Measurements from ENCODE around the gene KRTAP3-1.
"Not testable (repeated sequence)": the region's sequence is repeated elsewhere in the genome, so short reads cannot be mapped to it uniquely, and the experiment has no call there.

KRTAP3-1 gene

DNA sequence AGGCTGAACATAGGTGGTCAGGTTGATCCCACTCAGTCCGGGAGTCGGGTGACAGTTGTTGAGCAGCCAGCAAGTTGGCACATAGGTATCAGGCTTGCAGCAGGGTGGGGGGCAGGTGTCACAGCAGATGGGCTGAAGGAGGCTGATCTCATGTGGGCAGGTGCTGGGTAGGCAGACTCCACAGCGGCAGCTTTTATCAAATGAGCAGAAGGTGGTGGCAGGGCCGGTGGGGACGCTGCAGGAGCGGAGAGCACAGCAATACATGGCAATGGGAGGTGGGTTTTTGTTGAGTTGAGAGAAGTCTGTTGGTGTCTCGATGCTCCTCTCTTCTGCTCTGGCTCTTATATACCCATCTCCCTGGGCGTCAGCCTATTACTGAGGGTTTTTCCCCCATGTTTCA is at the start of gene KRTAP3-1:
TSS of gene KRTAP3-1 (minus strand) at position 318 of the 400 bp plus-strand sequence. CDS start at position 264, 54 bp downstream.
- no peak for DNase-seq

DNA sequence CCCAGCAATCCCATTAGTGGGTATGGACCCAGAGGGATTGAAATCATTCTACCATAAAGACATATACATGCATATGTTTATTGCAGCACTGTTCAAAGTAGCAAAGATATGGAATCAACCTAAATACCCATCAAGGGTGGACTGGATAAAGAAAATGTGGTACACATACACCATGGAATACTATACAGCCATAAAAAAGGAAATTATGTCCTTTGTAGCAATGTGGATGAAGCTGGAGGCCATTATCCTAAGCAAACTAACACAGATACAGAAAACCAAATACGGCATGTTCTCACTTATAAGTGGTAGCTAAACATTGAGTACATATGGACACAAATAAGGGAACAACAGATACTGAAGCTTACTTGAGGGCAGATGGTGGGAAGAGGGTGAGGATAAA is 48.6 kb upstream of the KRTAP3-1 start:
- no peak for DNase-seq

DNA sequence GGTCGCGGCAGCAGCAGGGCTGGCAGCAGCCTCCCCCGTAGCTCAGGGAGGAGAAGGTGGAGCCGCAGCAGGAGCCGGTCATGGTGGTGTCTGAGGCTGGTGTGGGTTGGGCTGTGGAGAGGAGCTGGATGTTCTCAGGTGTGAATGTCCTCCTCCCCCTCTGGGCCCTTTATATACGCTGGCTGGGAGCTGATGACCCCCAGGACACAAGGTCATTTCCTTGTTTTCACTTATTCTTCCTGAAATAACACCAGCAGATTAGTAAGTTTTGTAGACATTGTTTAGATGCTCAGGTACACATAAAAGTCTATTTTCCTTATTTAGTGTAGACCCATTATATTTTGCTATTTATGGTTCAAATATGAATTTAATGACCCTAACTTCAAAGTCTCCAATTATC is 46.2 kb upstream of the KRTAP3-1 start, which contains the start of gene KRTAP2-2:
TSS of gene KRTAP2-2 (minus strand) at position 101 of the 400 bp plus-strand sequence. CDS start at position 82, 19 bp downstream.
- DNase-seq, result not testable (repeated sequence)

DNA sequence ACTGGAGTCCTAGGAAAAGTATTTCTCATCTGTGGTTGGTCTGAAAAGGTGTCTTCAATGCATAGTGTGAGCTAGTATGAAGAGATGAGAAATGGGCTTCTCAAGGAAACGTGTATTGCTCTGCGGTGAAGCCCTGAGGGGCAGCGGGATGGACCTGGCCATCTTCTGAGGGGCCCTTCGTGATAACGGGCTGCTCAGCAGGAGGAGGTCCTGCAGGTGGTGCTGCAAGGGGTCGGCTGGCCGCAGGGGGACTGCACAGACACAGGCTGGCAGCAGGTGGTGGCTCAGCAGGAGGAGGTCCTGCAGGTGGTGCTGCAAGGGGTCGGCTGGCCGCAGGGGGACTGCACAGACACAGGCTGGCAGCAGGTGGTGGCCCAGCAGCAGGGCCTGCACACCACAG is 45.6 kb upstream of the KRTAP3-1 start:
- not testable (repeated sequence) for DNase-seq

DNA sequence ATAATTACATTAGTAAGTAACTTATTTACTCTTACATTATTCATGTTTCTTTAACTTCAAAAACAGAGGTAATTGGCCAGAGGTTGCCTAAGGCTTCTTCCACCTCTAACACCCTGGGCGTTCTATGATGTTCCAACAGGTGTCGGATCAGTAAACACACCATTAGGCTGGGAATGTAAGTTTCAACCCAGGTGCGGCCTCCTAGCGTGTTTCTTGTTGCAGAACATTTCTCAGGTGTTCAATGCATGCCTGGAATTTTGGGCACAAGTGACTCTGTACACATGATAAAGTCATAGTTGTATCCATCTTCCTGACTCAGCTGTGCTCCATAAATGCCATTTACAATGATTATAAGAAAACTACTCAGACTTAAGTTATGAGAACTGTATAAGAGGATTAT is 45.1 kb upstream of the KRTAP3-1 start:
- no peak for DNase-seq

DNA sequence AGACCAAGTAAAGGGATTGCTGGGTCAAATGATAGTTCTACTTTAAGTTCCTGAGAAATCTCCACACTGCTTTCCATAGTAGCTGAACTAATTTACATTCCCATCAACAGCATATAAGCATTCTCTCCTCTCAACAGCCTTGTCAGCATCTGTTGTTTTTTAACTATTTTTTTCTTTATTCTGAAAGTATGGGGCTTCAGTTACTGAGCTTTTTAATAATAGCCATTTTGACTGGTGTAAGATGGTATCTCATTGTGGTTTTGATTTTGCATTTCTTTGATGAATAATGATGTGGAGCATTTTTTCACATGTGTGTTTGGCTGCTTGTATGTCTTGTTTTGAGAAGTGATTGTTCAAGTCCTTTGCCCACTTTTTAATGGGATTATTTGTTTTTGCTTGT is 43.6 kb upstream of the KRTAP3-1 start:
- no peak for DNase-seq

DNA sequence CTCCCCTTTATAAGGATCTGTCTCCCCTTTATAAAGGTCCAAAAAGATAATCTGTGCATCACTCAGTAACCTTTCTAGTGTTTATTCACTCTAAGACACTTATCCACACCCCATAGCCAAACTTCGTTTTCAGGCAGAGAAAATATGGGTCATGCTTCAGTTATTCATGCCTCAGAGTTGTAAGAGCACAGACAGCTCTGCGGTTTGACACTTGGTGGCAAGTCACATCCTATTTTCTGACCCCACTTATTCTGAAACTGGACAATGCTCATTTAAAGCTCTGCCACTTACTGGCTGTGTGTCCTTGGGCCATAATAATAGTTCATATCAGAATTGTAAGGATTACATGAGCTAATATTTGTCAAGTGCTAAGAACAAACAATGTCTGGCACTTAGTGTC is 40.2 kb upstream of the KRTAP3-1 start:
- DNase-seq, result no peak

DNA sequence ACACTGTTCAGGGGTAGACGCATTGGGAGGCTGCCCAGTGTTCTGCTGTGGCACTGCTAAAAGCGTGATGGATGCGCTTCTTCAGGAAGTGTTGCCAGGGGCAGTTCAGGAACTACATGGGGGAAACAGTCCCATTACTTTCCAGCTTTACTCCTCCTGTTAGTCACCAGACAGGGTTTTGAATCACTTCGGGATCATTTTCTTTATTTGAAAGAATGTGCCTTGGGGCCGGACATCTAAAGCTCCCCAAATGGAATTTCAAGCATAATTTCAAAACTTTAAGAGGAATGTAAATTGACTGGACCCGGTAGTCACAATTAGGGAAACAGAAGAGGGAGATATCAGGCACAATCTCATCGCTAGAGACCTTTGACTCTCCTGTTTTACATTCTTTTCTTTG is 39.5 kb upstream of the KRTAP3-1 start:
- no peak for DNase-seq

DNA sequence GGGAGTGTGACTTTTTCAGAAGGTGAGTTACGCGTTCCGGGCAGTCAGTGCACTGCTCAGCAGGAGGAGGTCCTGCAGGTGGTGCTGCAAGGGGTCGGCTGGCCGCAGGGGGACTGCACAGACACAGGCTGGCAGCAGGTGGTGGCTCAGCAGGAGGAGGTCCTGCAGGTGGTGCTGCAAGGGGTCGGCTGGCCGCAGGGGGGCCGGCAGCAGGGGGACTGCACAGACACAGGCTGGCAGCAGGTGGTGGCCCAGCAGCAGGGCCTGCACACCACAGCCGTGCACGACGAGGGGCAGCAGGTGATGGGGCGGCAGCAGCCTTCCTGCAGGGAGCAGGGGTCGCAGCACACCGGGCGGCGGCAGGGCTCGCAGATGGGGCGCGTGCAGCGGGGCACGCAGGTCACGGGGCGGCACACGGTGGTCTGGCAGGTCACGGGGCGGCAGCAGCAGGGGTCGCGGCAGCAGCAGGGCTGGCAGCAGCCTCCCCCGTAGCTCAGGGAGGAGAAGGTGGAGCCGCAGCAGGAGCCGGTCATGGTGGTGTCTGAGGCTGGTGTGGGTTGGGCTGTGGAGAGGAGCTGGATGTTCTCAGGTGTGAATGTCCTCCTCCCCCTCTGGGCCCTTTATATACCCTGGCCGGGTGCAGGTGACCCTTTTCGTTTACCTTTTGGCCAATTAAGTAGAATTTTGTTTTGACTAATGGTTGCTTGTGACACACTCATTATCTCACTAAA is 38.0 kb upstream of the KRTAP3-1 start, which contains the start of gene KRTAP2-1:
TSS of gene KRTAP2-1 (minus strand) at position 582 of the 731 bp plus-strand sequence. CDS start at position 533, 49 bp downstream.
- DNase-seq, result not testable (repeated sequence)

DNA sequence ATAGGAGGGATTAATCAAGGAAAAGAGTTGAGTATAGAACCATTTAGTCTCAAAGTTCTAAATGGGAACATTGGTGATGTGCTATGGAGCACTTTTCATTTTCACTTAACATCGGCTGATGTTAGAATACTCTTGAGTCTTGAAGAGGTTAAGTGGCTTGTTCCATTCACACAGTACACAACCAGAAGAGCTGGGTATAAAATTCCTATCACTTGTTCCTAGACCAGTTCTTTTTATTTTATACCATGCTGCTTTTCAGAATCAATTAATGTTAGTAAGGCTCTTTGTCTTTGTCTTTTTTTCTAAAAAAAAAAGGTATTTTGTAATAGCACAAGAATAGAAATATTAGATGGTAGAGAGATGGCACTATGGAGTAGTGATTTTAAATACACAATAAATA is 34.0 kb upstream of the KRTAP3-1 start:
- no peak for DNase-seq

DNA sequence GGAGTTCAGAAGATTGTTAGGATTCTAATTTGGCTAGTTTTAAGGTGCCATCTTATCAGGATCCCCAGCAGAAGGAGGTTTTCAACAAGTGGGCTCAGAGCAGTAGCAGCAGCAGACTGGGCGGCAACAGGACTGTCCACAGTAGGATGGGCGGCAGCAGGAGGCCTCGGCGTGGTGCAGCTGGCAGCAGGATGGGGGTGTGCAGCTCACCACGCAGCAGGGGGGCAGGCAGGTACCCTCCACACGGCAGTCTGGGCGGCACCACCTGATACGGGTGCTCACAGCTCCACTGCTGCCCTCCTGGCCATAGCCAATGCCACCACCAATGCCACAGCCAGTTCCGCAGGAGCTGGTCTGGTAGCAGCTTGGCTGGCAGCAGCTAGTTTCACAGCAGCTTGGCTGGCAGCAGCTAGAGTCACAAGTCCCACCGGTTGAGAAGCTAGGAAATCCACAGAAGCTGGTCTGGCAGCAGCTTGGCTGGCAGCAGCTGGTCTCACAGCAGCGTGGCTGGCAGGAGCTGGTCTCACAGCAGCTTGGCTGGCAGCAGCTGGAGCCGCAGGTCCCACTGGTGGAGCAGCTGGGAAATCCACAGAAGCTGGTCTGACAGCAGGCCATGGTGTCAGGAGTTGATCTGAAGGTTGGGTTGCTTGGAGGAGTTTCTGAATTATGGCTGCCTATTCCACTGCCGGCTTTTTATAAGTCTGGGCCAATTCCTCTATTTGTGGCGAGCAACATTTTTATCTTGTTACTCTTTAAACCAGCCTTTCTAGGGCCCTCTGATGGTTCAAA is 32.0 kb upstream of the KRTAP3-1 start, which contains the start of gene KRTAP1-1:
TSS of gene KRTAP1-1 (minus strand) at position 668 of the 789 bp plus-strand sequence. CDS start at position 615, 53 bp downstream.
- DNase-seq, result not testable (repeated sequence)

DNA sequence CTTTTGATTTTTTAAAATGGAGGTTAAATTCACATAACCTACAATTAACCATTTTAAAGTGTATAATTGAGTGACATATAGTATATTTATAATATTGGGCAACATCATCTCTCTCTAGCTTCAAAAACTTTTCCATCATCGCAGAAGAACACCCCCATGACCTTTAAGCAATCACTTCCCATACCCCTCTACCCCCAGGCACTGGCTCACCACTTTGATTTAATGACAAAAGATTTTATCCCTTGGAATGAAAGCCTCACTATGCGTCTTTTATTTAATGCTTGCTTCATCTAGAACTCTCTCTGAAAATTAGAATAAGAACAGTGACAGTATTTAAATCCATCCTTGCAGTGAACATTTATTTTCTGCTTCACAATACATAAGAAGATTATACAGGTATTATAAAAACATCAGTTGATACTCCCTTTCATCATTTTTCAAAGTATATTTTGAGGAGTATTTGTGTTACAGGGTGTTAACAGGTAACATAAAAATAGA is 29.0 kb upstream of the KRTAP3-1 start:
- DNase-seq, result no peak

DNA sequence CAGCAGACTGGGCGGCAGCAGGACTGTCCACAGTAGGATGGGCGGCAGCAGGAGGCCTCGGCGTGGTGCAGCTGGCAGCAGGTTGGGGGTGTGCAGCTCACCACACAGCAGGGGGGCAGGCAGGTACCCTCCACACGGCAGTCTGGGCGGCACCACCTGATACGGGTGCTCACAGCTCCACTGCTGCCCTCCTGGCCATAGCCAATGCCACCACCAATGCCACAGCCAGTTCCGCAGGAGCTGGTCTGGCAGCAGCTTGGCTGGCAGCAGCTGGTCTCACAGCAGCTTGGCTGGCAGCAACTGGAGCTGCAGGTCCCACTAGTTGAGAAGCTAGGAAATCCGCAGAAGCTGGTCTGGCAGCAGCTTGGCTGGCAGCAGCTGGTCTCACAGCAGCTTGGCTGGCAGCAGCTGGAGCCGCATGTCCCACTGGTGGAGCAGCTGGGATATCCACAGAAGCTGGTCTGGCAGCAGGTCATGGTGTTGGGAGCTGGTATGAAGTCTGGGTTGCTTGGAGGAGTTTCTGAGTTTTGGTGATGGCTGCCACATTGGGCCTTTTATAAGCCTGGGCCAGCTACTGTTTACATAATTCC is 25.5 kb upstream of the KRTAP3-1 start, which contains the start of gene KRTAP1-3:
TSS of gene KRTAP1-3 (minus strand) at position 529 of the 590 bp plus-strand sequence. CDS start at position 476, 53 bp downstream.
- DNase-seq, result not testable (repeated sequence)

DNA sequence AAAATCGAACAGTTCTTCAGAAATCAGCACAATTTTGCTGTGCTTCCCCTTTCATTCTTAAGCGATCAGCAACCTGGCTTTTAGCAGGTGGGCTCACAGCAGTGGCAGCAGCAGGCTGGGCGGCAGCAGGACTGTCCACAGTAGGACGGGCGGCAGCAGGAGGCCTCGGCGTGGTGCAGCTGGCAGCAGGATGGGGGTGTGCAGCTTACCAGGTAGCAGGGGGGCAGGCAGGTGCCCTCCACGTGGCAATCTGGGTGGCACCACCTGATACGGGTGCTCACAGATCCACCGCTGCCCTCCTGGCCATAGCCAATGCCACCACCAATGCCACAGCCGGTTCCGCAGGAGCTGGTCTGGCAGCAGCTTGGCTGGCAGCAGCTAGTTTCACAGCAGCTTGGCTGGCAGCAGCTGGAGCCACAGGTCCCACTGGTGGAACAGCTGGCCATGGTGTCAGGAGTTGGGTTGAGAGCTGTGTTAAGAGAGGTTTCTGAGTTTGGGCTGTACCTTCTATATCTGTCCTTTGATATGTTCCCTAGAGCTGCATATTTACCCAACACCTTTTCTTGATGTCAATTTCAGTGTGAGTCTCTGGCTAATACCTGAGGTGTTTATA is 20.8 kb upstream of the KRTAP3-1 start, which contains the start of gene KRTAP1-4:
TSS of gene KRTAP1-4 (minus strand) at position 563 of the 613 bp plus-strand sequence. CDS start at position 446, 117 bp downstream.
- no peak for DNase-seq

DNA sequence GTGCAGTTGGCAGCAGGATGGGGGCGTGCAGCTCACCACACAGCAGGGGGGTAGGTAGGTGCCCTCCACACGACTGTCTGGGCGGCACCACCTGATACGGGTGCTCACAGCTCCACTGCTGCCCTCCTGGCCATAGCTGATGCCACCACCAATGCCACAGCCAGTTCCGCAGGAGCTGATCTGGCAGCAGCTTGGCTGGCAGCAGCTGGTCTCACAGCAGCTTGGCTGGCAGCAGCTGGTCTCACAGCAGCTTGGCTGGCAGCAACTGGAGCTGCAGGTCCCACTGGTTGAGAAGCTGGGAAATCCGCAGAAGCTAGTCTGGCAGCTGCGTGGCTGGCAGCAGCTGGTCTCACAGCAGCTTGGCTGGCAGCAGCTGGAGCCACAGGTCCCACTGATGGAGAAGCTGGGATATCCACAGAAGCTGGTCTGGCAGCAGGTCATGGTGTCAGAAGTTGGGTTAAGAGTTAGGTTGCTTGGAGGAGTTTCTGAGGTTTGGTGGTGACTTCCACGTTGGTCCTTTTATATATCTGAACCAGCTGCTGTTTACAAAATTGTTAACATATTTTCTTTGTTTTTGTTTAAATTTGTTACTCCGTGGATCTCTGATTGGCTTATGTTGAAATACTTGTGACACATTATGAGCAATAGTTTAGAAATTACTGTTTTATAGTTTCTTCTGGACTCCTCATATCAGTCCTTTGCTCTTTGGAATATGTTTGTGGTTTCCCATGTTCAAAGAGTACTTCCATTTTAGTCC is 18.0 kb upstream of the KRTAP3-1 start, which contains the start of gene KRTAP1-5:
TSS of gene KRTAP1-5 (minus strand) at position 494 of the 757 bp plus-strand sequence. CDS start at position 441, 53 bp downstream.
- no peak for DNase-seq

DNA sequence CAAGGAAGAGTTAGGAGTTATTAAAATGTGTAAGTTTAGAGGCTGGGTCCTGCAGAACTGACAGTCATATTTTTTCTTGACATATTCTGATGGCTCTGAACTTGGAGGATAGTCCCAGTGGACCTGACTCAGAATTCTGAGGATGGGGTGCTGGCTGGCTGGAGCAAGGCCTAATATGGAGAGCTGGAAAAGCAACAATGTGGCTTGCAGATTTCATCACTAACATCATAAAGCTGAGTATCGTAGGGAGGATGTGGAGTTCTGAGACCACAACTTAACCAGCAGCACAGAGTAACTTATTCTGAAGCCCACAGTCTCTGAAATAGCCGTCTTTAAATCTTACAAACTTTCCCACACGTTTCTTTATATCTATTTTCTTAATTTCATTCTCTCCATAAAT is 15.8 kb upstream of the KRTAP3-1 start:
- no peak for DNase-seq

DNA sequence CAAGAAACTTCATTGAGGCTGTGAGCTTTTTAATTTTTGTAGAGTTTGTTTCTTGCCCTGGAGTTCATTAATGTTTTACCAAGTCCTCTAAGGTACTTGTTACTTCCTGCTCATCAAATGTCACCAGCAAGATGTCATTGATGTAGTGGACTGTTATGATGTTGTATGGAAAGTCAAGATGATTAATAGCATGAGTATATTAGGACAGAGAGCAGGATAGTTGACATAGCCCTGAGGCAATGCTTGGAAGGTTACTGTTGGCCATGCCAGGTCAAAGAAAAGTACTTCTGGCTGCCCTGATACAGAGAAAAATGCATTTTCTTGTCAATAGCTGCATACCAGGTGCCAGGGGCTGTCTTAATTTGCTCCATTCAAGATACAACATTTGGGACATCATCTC is 11.4 kb upstream of the KRTAP3-1 start:
- no peak for DNase-seq

DNA sequence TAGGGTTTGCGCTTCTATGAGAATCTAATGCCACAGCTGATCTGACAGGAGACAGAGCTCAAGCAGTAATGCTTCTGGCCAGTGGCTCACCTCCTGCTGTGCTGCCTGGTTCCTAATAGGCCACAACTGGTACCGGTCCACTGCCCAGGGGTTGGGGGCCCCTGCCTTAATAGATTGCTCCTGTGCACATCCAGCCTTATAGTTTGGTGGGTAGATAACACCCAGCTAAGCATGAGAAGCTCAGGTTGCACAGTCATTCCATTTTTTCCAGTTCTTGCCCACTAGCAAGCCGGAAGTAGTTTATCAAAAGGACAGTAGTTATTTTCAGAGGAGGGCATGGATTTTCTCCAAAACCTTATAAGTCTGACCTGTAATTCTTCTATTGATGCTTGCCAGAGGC is 10.5 kb upstream of the KRTAP3-1 start:
- DNase-seq, result no peak

DNA sequence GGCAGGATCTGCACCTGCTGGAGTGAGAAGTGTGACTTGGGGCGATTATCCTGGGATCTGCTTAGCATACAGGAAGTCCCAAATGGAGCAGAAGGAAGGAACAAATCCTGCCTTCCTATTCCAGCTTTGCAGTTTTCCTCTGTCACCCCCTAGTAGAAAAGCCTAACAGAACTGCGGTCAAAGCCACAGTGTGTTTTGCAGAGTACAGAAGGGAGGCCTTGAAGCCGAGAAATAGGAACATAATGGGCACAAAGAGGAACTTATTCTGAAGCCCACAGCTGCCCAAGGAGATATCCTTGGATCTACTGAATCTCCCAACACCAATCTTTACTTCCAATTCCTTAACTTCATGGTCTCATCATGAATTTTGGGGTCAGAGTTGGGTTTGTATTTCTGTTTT is 9.6 kb upstream of the KRTAP3-1 start:
- no peak for DNase-seq

DNA sequence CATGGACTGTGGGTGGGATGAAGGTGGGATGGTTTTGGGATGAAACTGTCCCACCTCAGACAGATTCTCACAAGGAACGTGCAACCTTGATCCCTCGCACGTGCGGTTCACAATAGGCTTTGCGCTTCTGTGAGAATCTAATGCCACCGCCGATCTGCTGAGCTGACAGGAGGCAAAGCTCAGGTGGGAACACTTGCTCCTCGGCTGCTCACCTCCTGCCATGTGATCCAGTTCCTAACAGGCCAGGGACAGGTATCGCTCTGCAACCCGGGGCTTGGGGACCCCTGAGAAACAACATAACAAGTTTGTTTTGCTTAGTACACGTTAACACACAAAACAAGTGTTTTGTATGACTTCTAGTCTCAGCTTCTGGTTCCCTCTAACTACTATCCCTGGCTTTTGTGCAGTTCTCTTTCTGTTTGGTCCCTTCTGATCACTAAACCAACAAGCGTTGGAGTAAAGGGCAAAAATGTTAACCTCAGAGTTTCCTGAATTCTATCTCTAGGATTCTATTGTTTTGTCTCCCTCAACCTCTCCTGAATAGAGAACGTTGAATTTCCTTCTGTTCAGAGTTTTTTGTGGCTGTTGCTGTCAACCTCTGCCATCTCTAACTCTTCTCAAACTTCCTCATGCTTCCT is 7.8 kb upstream of the KRTAP3-1 start:
- no peak for DNase-seq

DNA sequence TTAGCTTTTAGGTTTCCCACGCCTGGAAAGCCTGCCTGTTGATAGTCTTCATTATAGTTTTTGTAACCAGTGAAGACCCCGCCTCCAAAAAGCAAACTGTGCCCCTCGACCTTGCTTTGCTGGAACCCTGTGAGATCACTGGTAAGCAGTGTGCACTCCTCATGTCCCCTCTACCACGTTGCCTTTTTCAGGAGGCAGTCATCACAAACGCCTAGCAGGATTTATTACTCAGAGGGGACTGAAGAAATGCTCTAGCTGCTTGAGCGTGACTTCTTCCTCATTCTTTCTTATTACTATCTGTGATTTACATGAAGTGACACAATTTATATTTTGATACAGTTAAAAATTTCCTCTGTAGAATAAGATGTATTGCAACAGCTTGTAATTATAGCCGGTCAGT is 6.5 kb upstream of the KRTAP3-1 start:
- DNase-seq, result no peak
